SH-SY5Y (cell line): ENCODE measurements around the gene G2E3.

Source experiments
- GATA2 ChIP-seq: IDR thresholded peaks from 2 replicates; pipeline ENCODE4 v1.6.1; 2011; ENCODE audit warnings: mild to moderate bottlenecking, low read depth, low read length
- GATA3 ChIP-seq: IDR thresholded peaks from 2 replicates; pipeline ENCODE4 v1.6.1; 2011; ENCODE audit warnings: low read depth, mild to moderate bottlenecking, low read length, moderate library complexity

Gene G2E3

DNA sequence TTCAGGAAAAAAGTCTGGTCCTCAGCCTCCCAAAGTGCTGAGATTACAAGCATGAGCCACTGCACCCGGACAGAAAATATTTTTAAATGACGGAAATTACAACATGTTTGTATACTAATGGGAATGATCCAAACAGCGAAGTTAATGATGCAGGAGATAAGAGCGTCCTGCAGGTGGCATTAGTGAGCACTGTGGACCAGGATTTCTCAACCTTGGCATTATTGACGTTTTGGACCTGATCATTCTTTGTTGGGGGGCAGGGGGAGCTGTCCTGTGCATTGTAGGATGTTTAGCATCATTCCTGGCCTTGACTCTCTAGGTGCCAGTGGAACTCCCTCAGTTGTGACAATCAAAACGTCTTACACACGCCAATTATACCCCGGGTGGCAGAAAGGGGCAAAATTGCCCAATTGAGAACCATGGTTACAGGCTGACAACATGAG is 97.3 kb downstream of the G2E3 start:
- TF ChIP-seq GATA2, result peak; percentile 28; the same call in 1 of the 2 replicates
- no peak for TF ChIP-seq GATA3

DNA sequence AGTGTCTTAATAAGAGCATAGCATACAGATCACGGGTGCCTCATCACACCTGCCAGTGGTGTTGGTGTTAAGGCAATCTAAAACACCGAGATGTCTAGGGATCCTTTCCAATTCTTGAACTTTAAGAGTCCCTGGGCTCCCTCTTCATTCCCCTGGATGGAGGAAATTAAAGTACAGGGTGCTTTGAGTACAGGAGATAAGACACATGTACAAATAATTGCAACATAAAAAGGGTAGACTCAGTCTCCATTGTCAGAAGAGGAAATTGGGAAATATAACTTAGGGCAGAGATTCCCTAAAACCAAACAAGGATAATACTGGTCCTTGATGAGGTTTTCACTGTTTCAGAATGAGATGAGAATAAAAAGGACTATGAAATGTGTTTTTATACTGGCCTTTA is 98.1 kb downstream of the G2E3 start:
- TF ChIP-seq GATA2 (no peak), GATA3 (no peak)

DNA sequence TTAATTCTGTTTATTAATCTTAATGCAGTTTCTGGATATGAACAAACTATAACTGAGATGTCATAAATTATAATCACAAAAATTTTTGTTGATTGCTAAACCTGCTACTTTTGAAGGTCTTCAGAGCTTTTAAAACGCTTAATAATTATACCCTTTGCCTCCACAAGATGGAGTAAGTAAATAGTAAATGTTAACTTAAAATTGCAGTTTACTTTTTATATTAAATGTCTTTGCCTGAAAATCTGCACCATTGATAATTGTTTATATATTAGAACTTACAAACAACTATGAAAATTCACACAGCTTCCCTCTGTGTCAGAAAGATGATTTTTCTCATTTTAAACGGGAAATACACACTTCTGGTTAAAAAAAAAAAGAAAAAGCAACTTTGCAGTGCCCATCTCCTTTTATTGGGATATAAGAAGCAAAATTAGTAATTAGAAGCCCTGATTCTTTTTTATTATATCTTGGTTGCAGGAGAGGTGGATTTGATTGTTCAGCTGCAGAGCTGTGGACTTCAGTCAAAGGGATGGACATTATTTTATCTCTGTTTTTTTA is 98.7 kb downstream of the G2E3 start:
- TF ChIP-seq GATA2 (no peak), GATA3 (no peak)

DNA sequence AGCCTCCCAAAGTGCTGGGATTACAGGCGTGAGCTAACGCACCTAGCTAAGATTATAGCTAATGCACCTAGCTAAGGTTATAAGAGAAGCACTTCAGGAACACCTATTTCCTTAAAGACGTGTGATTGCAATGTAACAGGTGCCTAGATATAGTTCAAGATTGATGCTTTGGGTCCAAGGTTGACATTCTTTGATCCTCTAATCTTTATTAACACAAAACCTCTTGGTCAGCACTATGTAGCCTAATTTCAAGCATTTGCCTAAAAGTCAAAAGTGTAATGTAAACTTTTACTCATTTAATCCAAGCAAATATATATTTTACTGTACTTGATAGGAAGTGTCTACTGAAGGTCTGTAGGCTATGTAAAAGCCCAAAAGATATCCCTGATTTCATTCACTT is 99.7 kb downstream of the G2E3 start:
- TF ChIP-seq GATA3 (no peak), GATA2 (no peak)

DNA sequence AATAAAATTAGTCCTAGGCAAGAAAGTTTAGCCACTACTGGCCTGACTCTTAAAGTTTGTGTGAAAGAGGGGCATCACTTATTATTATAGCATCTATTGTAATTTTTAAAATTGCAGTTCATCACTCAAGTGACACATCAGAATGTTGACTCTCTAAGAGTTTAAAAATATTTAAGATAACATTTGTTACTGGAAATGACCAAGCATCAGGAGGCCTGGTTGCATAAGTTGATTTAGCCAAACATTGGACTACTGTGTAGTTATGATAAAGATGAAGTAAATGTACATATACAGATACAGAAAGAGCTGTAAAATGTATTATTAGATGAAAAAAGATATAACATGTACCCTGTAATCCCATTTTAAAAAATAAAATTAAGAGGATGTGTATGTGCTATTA is 110.6 kb downstream of the G2E3 start:
- no peak for TF ChIP-seq GATA2
- TF ChIP-seq GATA3, result no peak
